Measurements from ENCODE around the gene TYRO3. TPM values are rescaled to one million over a fixed set of nuclear protein-coding genes. Genes with fewer than 3 reads are reported as not detected.
A peak's percentile ranks its signal among the peaks of the same experiment; 100 is the strongest.

Gene TYRO3
- 13.8 TPM for polyA plus RNA-seq (2012; ENCODE audit: insufficient read depth, insufficient read length)

- no peak for DNase-seq (ENCODE audit: low read depth, low spot score)
- H3K4me3 ChIP-seq (ENCODE audit: low read length), result peak within 1 kb of the TSS; percentile 58
Measured at GRCh38 chr15:41558400-41559238, at the start of gene TYRO3. Gene TYRO3, plus strand, starts transcription at chr15:41559212. Its CDS starts 46 bp downstream, at chr15:41559258.

GRCh38 chr15:41510728-41511127 is 48.3 kb upstream of the TYRO3 start:
- H3K4me3 ChIP-seq (ENCODE audit: low read length), result no peak overlapping the region
- no peak for DNase-seq (ENCODE audit: low read depth, low spot score)

- H3K4me3 ChIP-seq (ENCODE audit: low read length), result no peak overlapping the region
- no peak for DNase-seq (ENCODE audit: low read depth, low spot score)
Measured at GRCh38 chr15:41511331-41511898, 47.6 kb upstream of the TYRO3 start.

GRCh38 chr15:41511899-41512369 is 47.1 kb upstream of the TYRO3 start:
- no peak for DNase-seq (ENCODE audit: low read depth, low spot score)
- H3K4me3 ChIP-seq (ENCODE audit: low read length), result no peak overlapping the region

GRCh38 chr15:41512512-41512939 is 46.5 kb upstream of the TYRO3 start:
- no peak overlapping the region for H3K4me3 ChIP-seq (ENCODE audit: low read length)
- no peak for DNase-seq (ENCODE audit: low read depth, low spot score)

GRCh38 chr15:41512940-41513505 is 46.0 kb upstream of the TYRO3 start:
- no peak overlapping the region for H3K4me3 ChIP-seq (ENCODE audit: low read length)
- DNase-seq (ENCODE audit: low read depth, low spot score), result no peak

- no peak for DNase-seq (ENCODE audit: low read depth, low spot score)
- H3K4me3 ChIP-seq (ENCODE audit: low read length), result no peak within 1 kb of the TSS
Measured at GRCh38 chr15:41513506-41514227, 45.3 kb upstream of the TYRO3 start, which contains the start of gene LTK. Gene LTK, minus strand, starts transcription at chr15:41513827. Its CDS starts 118 bp downstream, at chr15:41513709.

- no peak for DNase-seq (ENCODE audit: low read depth, low spot score)
- no peak overlapping the region for H3K4me3 ChIP-seq (ENCODE audit: low read length)
Measured at GRCh38 chr15:41517895-41518449, 41.0 kb upstream of the TYRO3 start.

- no peak overlapping the region for H3K4me3 ChIP-seq (ENCODE audit: low read length)
- DNase-seq (ENCODE audit: low read depth, low spot score), result no peak
Measured at GRCh38 chr15:41520636-41521035, 38.4 kb upstream of the TYRO3 start.

GRCh38 chr15:41521614-41522013 is 37.4 kb upstream of the TYRO3 start:
- DNase-seq (ENCODE audit: low read depth, low spot score), result no peak
- H3K4me3 ChIP-seq (ENCODE audit: low read length), result no peak overlapping the region

GRCh38 chr15:41523097-41523496 is 35.9 kb upstream of the TYRO3 start:
- no peak overlapping the region for H3K4me3 ChIP-seq (ENCODE audit: low read length)
- DNase-seq (ENCODE audit: low read depth, low spot score), result no peak

GRCh38 chr15:41530363-41530956 is 28.6 kb upstream of the TYRO3 start:
- DNase-seq (ENCODE audit: low read depth, low spot score), result no peak
- H3K4me3 ChIP-seq (ENCODE audit: low read length), result no peak overlapping the region

GRCh38 chr15:41535544-41535943 is 23.5 kb upstream of the TYRO3 start:
- no peak overlapping the region for H3K4me3 ChIP-seq (ENCODE audit: low read length)
- no peak for DNase-seq (ENCODE audit: low read depth, low spot score)

- no peak overlapping the region for H3K4me3 ChIP-seq (ENCODE audit: low read length)
- no peak for DNase-seq (ENCODE audit: low read depth, low spot score)
Measured at GRCh38 chr15:41536866-41537265, 22.1 kb upstream of the TYRO3 start.

GRCh38 chr15:41543521-41543870 is 15.5 kb upstream of the TYRO3 start:
- DNase-seq (ENCODE audit: low read depth, low spot score), result no peak
- peak overlapping the region; percentile 100 for H3K4me3 ChIP-seq (ENCODE audit: low read length)

- peak overlapping the region; percentile 100 for H3K4me3 ChIP-seq (ENCODE audit: low read length)
- DNase-seq (ENCODE audit: low read depth, low spot score), result no peak
Measured at GRCh38 chr15:41544650-41545015, 14.4 kb upstream of the TYRO3 start.

- no peak for DNase-seq (ENCODE audit: low read depth, low spot score)
- no peak overlapping the region for H3K4me3 ChIP-seq (ENCODE audit: low read length)
Measured at GRCh38 chr15:41545218-41545617, 13.8 kb upstream of the TYRO3 start.

- H3K4me3 ChIP-seq (ENCODE audit: low read length), result no peak overlapping the region
- DNase-seq (ENCODE audit: low read depth, low spot score), result no peak
Measured at GRCh38 chr15:41546851-41547786, 11.9 kb upstream of the TYRO3 start.
